Astrocyte (in vitro differentiated cells and primary cell): Measurements from ENCODE around the gene CFAP97.

ENCODE experiments used
- EZH2 ChIP-seq: IDR thresholded peaks from 2 replicates; pipeline ENCODE4 v1.6.1; 2012; ENCODE audit warnings: mild to moderate bottlenecking, low read length, inconsistent platforms; ENCODE audit not compliant: insufficient read depth
- TF ChIP-seq, protein P1 (sequence below): IDR thresholded peaks from 2 replicates; pipeline ENCODE4 v1.5.1; 2011; ENCODE audit warnings: low read depth, mild to moderate bottlenecking, inconsistent platforms, low read length, moderate library complexity; ENCODE audit not compliant: insufficient read depth

DNA sequence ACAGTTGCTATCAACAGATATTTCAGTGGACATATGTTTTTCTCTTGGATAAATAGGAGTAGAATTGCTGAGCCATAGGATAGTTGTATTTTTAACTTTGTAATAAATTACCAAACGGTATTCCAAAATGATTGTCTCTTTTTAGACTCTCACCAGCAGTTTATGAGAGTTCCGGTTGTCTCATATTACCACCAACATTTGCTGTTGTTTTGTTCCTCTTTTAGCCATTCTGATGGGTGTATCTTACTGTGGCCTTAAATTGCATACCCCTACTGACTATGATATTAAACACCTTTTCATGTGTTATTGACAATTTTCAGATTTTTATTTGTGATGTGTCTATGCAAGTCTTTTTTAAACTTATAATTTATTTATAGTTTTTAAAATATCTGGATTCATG, 45.3 kb upstream of the CFAP97 start:
- TF ChIP-seq, protein P1, sequence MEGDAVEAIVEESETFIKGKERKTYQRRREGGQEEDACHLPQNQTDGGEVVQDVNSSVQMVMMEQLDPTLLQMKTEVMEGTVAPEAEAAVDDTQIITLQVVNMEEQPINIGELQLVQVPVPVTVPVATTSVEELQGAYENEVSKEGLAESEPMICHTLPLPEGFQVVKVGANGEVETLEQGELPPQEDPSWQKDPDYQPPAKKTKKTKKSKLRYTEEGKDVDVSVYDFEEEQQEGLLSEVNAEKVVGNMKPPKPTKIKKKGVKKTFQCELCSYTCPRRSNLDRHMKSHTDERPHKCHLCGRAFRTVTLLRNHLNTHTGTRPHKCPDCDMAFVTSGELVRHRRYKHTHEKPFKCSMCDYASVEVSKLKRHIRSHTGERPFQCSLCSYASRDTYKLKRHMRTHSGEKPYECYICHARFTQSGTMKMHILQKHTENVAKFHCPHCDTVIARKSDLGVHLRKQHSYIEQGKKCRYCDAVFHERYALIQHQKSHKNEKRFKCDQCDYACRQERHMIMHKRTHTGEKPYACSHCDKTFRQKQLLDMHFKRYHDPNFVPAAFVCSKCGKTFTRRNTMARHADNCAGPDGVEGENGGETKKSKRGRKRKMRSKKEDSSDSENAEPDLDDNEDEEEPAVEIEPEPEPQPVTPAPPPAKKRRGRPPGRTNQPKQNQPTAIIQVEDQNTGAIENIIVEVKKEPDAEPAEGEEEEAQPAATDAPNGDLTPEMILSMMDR: no peak
- no peak for TF ChIP-seq EZH2
